ENCODE results near the gene PRDM13. TPM values are rescaled to one million over a fixed set of nuclear protein-coding genes. Genes with fewer than 3 reads are reported as not detected.
A peak's percentile ranks its signal among the peaks of the same experiment; 100 is the strongest.
"Not testable (repeated sequence)": the region's sequence is repeated elsewhere in the genome, so short reads cannot be mapped to it uniquely, and the experiment has no call there.

The PRDM13 gene
- total and polyA plus RNA-seq, 12 donors, result not detected

DNA sequence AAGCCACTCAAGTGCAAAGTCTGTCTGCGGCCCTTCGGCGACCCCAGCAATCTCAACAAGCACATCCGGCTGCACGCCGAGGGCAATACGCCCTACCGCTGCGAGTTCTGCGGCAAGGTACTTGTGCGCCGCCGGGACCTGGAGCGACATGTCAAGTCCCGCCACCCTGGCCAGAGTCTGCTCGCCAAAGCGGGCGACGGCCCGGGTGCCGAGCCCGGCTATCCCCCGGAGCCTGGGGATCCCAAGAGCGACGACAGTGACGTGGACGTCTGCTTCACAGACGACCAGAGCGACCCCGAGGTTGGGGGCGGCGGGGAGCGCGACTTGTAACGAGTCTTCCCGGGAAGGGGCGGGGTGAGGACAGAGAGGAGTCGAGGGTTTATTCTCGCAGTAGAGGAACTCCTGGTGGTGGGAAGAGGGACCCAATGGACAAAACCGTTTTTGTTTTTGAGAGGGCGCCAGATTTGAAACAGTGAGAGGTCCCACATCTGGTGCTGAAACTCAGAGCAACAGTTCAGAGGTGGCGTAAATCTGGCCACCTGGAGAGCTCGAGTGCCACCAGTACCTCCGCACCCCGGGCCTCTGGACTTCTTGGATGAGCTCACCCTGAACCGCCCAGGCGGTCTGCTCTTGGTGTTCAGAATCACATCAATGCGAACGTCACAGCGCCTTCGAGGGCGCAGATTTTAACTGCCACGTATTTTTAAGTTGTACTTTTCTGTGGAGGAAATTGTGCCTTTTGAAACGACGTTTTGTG is 8.0 kb downstream of the PRDM13 start:
- Histone ChIP-seq H3K27me3 (peaks cover 63 to 100% (median 100%) of the 10 kb centered on the region in 7 donors), H3K4me3 (peak overlapping the region in 9 of 10 donors; percentile 27 to 55 (median 45)), H3K36me3 (no peaks in the 10 kb centered on the region), H3K4me1 (peaks cover 0 to 32% (median 20%) of the 10 kb centered on the region in 9 donors), H3K27ac (no peak overlapping the region), H3K9me3 (no peaks in the 10 kb centered on the region)
- TF ChIP-seq, protein P1, sequence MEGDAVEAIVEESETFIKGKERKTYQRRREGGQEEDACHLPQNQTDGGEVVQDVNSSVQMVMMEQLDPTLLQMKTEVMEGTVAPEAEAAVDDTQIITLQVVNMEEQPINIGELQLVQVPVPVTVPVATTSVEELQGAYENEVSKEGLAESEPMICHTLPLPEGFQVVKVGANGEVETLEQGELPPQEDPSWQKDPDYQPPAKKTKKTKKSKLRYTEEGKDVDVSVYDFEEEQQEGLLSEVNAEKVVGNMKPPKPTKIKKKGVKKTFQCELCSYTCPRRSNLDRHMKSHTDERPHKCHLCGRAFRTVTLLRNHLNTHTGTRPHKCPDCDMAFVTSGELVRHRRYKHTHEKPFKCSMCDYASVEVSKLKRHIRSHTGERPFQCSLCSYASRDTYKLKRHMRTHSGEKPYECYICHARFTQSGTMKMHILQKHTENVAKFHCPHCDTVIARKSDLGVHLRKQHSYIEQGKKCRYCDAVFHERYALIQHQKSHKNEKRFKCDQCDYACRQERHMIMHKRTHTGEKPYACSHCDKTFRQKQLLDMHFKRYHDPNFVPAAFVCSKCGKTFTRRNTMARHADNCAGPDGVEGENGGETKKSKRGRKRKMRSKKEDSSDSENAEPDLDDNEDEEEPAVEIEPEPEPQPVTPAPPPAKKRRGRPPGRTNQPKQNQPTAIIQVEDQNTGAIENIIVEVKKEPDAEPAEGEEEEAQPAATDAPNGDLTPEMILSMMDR (IDR thresholded peaks at IDR 0.05), result no peak
- WGBS, 2 donors, result 2% methylated on average over 55 of the region's 55 CpGs
- ATAC-seq, result no peak
- DNase-seq, result no peak
- intact Hi-C loops (cut with DNase I), result no loop called here

DNA sequence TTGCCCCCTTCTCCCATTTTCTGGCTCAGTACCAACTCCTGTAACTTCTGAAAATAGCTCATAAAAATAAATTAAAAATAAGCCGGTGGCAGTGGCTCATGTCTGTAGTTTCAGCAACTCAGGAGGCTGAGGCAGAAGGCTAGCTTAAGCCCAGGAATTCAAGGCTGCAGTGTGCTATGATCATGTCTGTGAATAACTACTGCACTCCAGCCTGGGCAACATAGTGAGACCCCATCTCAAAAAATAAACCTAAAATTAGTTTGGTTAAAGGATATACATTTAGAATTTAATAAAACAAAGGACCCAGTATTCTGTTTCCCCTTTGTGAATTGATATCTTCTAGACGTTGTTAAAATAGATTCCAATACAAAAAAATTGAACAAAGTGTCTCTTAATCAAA is 10.5 kb downstream of the PRDM13 start:
- TF ChIP-seq, protein P1 (IDR thresholded peaks at IDR 0.05), result no peak
- peaks cover 66 to 100% (median 100%) of the 10 kb centered on the region in 7 donors for H3K27me3 ChIP-seq
- no peaks in the 10 kb centered on the region for H3K36me3 ChIP-seq
- no peak for ATAC-seq
- no peak for DNase-seq
- H3K4me3 ChIP-seq, result no peak overlapping the region
- no peaks in the 10 kb centered on the region for H3K9me3 ChIP-seq
- intact Hi-C loops (cut with DNase I), result no loop called here
- 52 to 53% methylated on average over 2 of the region's 2 CpGs for WGBS, 2 donors
- H3K27ac ChIP-seq, result no peak overlapping the region
- H3K4me1 ChIP-seq, result peaks cover 0 to 32% (median 20%) of the 10 kb centered on the region in 9 donors

DNA sequence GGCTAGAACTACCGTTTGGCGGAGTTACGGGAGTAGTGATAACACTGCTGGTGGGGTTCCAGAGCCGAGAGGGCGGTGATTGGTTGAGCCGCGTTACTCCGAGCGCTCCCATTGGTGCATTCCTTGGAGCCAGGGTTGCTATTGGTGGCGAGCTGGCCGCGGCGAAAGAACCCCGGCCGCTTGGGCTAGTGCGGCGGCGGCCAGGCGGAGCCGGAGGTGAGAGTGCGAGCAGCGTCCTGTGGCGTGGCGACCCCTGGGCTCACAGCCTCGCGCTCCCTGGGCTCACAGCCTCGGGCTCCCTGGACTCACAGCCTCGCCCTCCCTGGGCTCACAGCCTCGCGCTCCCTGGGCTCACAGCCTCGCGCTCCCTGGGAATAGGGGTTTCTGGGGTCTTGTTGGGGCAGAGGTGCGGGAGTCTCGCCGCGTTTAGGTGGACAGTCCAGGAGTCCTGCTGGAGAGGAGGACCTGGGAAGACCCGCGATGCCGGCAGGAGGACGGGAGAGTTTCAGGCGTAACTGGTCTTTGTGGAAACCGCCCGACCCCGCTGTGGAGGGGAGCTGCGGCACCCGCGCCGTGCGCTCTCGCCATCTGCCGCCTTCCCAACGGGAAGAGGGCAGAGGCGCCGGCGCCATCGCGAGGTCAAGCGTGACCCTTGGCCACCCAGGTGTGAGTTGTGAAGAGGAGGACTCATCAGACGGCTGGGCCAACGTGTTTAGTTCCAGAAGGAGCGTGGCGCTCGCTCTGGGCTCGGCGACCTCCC is 12.2 kb downstream of the PRDM13 start:
- Histone ChIP-seq H3K4me3 (no peak overlapping the region), H3K27ac (no peak overlapping the region), H3K27me3 (peaks cover 51 to 100% (median 100%) of the 10 kb centered on the region in 7 donors), H3K9me3 (no peaks in the 10 kb centered on the region), H3K4me1 (peaks cover 0 to 19% (median 11%) of the 10 kb centered on the region in 9 donors), H3K36me3 (no peaks in the 10 kb centered on the region)
- intact Hi-C loops (cut with DNase I), result no loop called here
- DNase-seq (no peak), ATAC-seq (no peak)
- 2 to 5% methylated on average over 65 of the region's 65 CpGs for WGBS, 2 donors
- TF ChIP-seq, protein P1 (IDR thresholded peaks at IDR 0.05), result no peak

DNA sequence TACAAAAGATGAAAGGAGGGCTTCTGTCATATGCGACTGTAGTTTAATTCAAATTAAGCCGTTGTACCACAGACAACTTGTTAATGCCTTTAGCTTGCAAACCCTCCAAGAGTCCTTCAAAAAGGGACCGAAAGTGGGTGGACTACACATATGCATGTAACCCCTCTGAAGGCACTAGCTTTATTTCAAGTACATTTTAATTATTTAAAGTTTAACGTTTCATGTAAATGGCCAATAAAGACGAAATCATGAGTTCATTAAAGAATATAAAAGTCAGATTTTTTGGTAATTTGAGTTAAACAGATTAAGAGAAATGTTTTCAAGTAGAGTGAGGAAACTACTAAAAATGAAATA is 12.8 kb downstream of the PRDM13 start:
- H3K27ac ChIP-seq, result no peak overlapping the region
- H3K9me3 ChIP-seq, result no peaks in the 10 kb centered on the region
- H3K27me3 ChIP-seq, result peaks cover 45 to 100% (median 100%) of the 10 kb centered on the region in 7 donors
- WGBS, 2 donors, result 12 to 18% methylated on average over 5 of the region's 5 CpGs
- no peaks in the 10 kb centered on the region for H3K36me3 ChIP-seq
- TF ChIP-seq, protein P1 (IDR thresholded peaks at IDR 0.05), result no peak
- intact Hi-C loops (cut with DNase I), result no loop called here
- DNase-seq (no peak), ATAC-seq (no peak)
- H3K4me1 ChIP-seq, result peaks cover 0 to 13% (median 5%) of the 10 kb centered on the region in 9 donors
- H3K4me3 ChIP-seq, result no peak overlapping the region

DNA sequence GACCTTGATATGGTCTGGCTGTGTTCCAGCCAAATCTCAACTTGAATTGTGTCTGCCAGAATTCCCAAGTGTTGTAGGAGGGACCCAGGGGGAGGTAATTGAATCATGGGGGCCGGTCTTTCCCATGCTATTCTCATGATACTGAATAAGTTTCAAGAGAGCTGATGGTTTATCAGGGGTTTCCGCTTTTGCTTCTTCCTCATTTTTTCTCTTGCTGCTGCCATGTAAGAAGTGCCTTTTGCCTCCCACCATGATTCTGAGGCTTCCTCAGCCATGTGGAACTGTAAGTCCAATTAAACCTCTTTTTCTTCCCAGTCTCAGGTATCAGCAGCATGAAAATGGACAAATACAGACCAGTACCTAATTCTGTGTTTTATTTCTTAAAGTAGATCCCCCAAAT is 15.4 kb downstream of the PRDM13 start:
- 80 to 100% methylated on average over 2 of the region's 2 CpGs for WGBS, 2 donors
- H3K27ac ChIP-seq; intact Hi-C loops (cut with DNase I); H3K4me3 ChIP-seq; H3K9me3 ChIP-seq; H3K4me1 ChIP-seq; DNase-seq; H3K36me3 ChIP-seq; ATAC-seq: not testable (repeated sequence)
- H3K27me3 ChIP-seq, result peaks cover 27 to 91% (median 85%) of the 10 kb centered on the region in 7 donors
